ENCODE results near the gene ADAMTS13.

ADAMTS13 gene

GRCh38 chr9:133492061-133493021 is 70.2 kb downstream of the ADAMTS13 start:
- DNase-seq: no peak

- no peak for DNase-seq
Measured at GRCh38 chr9:133493428-133493827, 71.3 kb downstream of the ADAMTS13 start.

- no peak for DNase-seq
Measured at GRCh38 chr9:133493845-133494540, 71.8 kb downstream of the ADAMTS13 start.

- no peak for DNase-seq
Measured at GRCh38 chr9:133494636-133495326, 72.6 kb downstream of the ADAMTS13 start.

- no peak for DNase-seq
Measured at GRCh38 chr9:133495327-133496293, 73.4 kb downstream of the ADAMTS13 start.

GRCh38 chr9:133496861-133497842 is 75.0 kb downstream of the ADAMTS13 start:
- no peak for DNase-seq

- DNase-seq: no peak
Measured at GRCh38 chr9:133499132-133499891, 77.1 kb downstream of the ADAMTS13 start.

- DNase-seq: no peak
Measured at GRCh38 chr9:133499892-133500270, 77.7 kb downstream of the ADAMTS13 start.

GRCh38 chr9:133502112-133502511 is 79.9 kb downstream of the ADAMTS13 start:
- no peak for DNase-seq

- no peak for DNase-seq
Measured at GRCh38 chr9:133505186-133505830, 83.1 kb downstream of the ADAMTS13 start.

- DNase-seq: no peak
Measured at GRCh38 chr9:133505901-133506652, 83.9 kb downstream of the ADAMTS13 start.

GRCh38 chr9:133506653-133507038 is 84.5 kb downstream of the ADAMTS13 start:
- no peak for DNase-seq

GRCh38 chr9:133507246-133507965 is 85.2 kb downstream of the ADAMTS13 start:
- DNase-seq: no peak

GRCh38 chr9:133508046-133508445 is 85.9 kb downstream of the ADAMTS13 start:
- DNase-seq: no peak
